HEK293 (cell line): ENCODE measurements around the gene MSMP.

ENCODE experiments used
- CTCF ChIA-PET: fragments of 350-600 bp; formaldehyde crosslinking; extraction: SDS; loops from one replicate; lab custom pipeline; 2021; ENCODE audit warnings: antibody characterized with exemption; lab: Yijun Ruan, JAX
- POLR2A ChIA-PET: fragments of 300-600 bp; formaldehyde crosslinking; extraction: SDS; loops from one replicate; lab custom pipeline; 2020; ENCODE audit warnings: antibody characterized with exemption, inconsistent platforms; lab: Yijun Ruan, JAX
- H3K27ac ChIP-seq: fragments of 200-500 bp; sonication (Bioruptor generic); 2 replicates; pipeline ENCODE4 v1.5.1; 2014; ENCODE audit warnings: low read depth, low read length, control low read depth, inconsistent platforms; ENCODE audit errors: extremely low read depth
- H3K36me3 ChIP-seq, 2 experiments: fragments of 200-500 bp in 1 of 2; sonication (Bioruptor generic) in 1 of 2; 1 replicate in 1 of 2; 2 replicates in 1 of 2; pipeline ENCODE4 v1.5.1; 2014 to 2017; ENCODE audit warnings: inconsistent platforms in 2 of 2, low read length in 2 of 2; ENCODE audit not compliant: control insufficient read depth in 2 of 2, insufficient read depth in 1 of 2
- H3K4me1 ChIP-seq: fragments of 200-500 bp; sonication (Bioruptor generic); 2 replicates; pipeline ENCODE4 v1.5.1; 2014; ENCODE audit warnings: mild to moderate bottlenecking, low read length, inconsistent platforms; ENCODE audit not compliant: control insufficient read depth, insufficient read depth
- H3K4me3 ChIP-seq: 2 replicates; pipeline ENCODE4 v1.5.1; 2011; ENCODE audit warnings: low read depth, mild to moderate bottlenecking, control low read depth, low read length, moderate library complexity
- H3K9me3 ChIP-seq: fragments of 200-500 bp; sonication (Bioruptor generic); 2 replicates; pipeline ENCODE4 v1.5.1; 2014; ENCODE audit warnings: low read depth, low read length, inconsistent platforms; ENCODE audit not compliant: control insufficient read depth, insufficient read depth
- AEBP2 ChIP-seq: fragments of 450-650 bp; formaldehyde crosslinking; IDR thresholded peaks from 2 replicates; pipeline ENCODE4 v1.5.1; 2016; ENCODE audit warnings: missing biosample characterization, missing genetic modification characterization, borderline replicate concordance
- GLI4 ChIP-seq: fragments of 450-650 bp; formaldehyde crosslinking; IDR thresholded peaks from 2 replicates; pipeline ENCODE4 v1.5.1; 2016; ENCODE audit warnings: missing biosample characterization, missing genetic modification characterization
- KLF1 ChIP-seq: fragments of 450-650 bp; formaldehyde crosslinking; IDR thresholded peaks from 2 replicates; pipeline ENCODE4 v1.5.1; 2016; ENCODE audit warnings: missing biosample characterization, missing genetic modification characterization
- KLF16 ChIP-seq: fragments of 450-650 bp; formaldehyde crosslinking; IDR thresholded peaks from 2 replicates; pipeline ENCODE4 v1.5.1; 2017; ENCODE audit warnings: missing biosample characterization, missing genetic modification characterization
- KLF8 ChIP-seq: fragments of 450-650 bp; formaldehyde crosslinking; IDR thresholded peaks from 2 replicates; pipeline ENCODE4 v1.5.1; 2016; ENCODE audit warnings: missing biosample characterization, missing genetic modification characterization
- KLF9 ChIP-seq: fragments of 450-650 bp; formaldehyde crosslinking; IDR thresholded peaks from 2 replicates; pipeline ENCODE4 v1.5.1; 2016; ENCODE audit warnings: missing biosample characterization, missing genetic modification characterization, low read depth
- MZF1 ChIP-seq: fragments of 450-650 bp; formaldehyde crosslinking; IDR thresholded peaks from 2 replicates; pipeline ENCODE4 v1.5.1; 2017; ENCODE audit warnings: missing biosample characterization, missing genetic modification characterization, borderline replicate concordance
- PATZ1 ChIP-seq: fragments of 450-650 bp; formaldehyde crosslinking; IDR thresholded peaks from 2 replicates; pipeline ENCODE4 v1.5.1; 2016; ENCODE audit warnings: missing biosample characterization, missing genetic modification characterization
- SALL2 ChIP-seq: fragments of 450-650 bp; formaldehyde crosslinking; IDR thresholded peaks from 2 replicates; pipeline ENCODE4 v1.5.0; 2017; ENCODE audit warnings: missing biosample characterization, mild to moderate bottlenecking, missing genetic modification characterization, borderline replicate concordance
- TCF7L2 ChIP-seq: IDR thresholded peaks from 2 replicates; pipeline ENCODE4 v1.6.1; 2011; ENCODE audit warnings: low read depth, mild to moderate bottlenecking, inconsistent platforms, low read length, moderate library complexity, borderline replicate concordance
- YY1 ChIP-seq: fragments of 450-650 bp; formaldehyde crosslinking; IDR thresholded peaks from 2 replicates; pipeline ENCODE4 v1.5.1; 2018; ENCODE audit warnings: missing biosample characterization, missing genetic modification characterization
- ZBTB20 ChIP-seq: fragments of 450-650 bp; formaldehyde crosslinking; IDR thresholded peaks from 2 replicates; pipeline ENCODE4 v1.5.1; 2016; ENCODE audit warnings: missing biosample characterization, missing genetic modification characterization
- ZBTB44 ChIP-seq: fragments of 450-650 bp; IDR thresholded peaks from 2 replicates; pipeline ENCODE4 v1.5.1; 2018; ENCODE audit warnings: missing biosample characterization, mild to moderate bottlenecking, missing genetic modification characterization
- ZNF157 ChIP-seq: fragments of 450-650 bp; formaldehyde crosslinking; IDR thresholded peaks from 2 replicates; pipeline ENCODE4 v1.5.1; 2016; ENCODE audit warnings: missing biosample characterization, missing genetic modification characterization
- ZNF169 ChIP-seq: fragments of 450-650 bp; formaldehyde crosslinking; IDR thresholded peaks from 2 replicates; pipeline ENCODE4 v1.5.1; 2016; ENCODE audit warnings: missing biosample characterization, missing genetic modification characterization
- ZNF223 ChIP-seq: fragments of 450-650 bp; formaldehyde crosslinking; IDR thresholded peaks from 2 replicates; pipeline ENCODE4 v1.5.1; 2016; ENCODE audit warnings: missing biosample characterization, missing genetic modification characterization
- ZNF280D ChIP-seq: fragments of 450-650 bp; formaldehyde crosslinking; IDR thresholded peaks from 2 replicates; pipeline ENCODE4 v1.5.1; 2016; ENCODE audit warnings: missing biosample characterization, missing genetic modification characterization
- ZNF560 ChIP-seq: fragments of 450-650 bp; formaldehyde crosslinking; IDR thresholded peaks from 2 replicates; pipeline ENCODE4 v1.5.1; 2017; ENCODE audit warnings: missing biosample characterization, missing genetic modification characterization, borderline replicate concordance
- ZNF623 ChIP-seq: fragments of 450-650 bp; formaldehyde crosslinking; IDR thresholded peaks from 2 replicates; pipeline ENCODE4 v1.5.1; 2016; ENCODE audit warnings: missing biosample characterization, missing genetic modification characterization
- ZNF777 ChIP-seq: fragments of 450-650 bp; formaldehyde crosslinking; IDR thresholded peaks from 2 replicates; pipeline ENCODE4 v1.5.1; 2017; ENCODE audit warnings: missing biosample characterization, missing genetic modification characterization, borderline replicate concordance
- ZNF792 ChIP-seq: fragments of 450-650 bp; formaldehyde crosslinking; IDR thresholded peaks from 2 replicates; pipeline ENCODE4 v1.5.1; 2016; ENCODE audit warnings: missing biosample characterization, missing genetic modification characterization
- ZNF843 ChIP-seq: fragments of 450-650 bp; formaldehyde crosslinking; IDR thresholded peaks from 2 replicates; pipeline ENCODE4 v1.5.1; 2016; ENCODE audit warnings: missing biosample characterization, missing genetic modification characterization

The MSMP gene

GRCh38 chr9:35750256-35750531, 3.9 kb downstream of the MSMP start:
- H3K36me3 ChIP-seq: peaks cover 5 to 68% of the 10 kb centered on the region in 2 experiments; a peak in 2 of 3 replicates
- H3K4me1 ChIP-seq: no peaks in the 10 kb centered on the region; the same call in 1 of the 2 replicates
- no peaks in the 10 kb centered on the region for H3K9me3 ChIP-seq
- CTCF ChIA-PET: interaction anchor here (0.8 to 1.9 kb wide), 5 partner anchors 12 to 19 kb away, joined by 3 to 5 read pairs (median 3); partner anchors contain the start of genes CREB3 and TLN1
- H3K4me3 ChIP-seq: peak overlapping the region; percentile 77; the same call in 1 of the 2 replicates
- TF ChIP-seq ZBTB44: no peak
- TF ChIP-seq ZNF280D: no peak
- no peak for TF ChIP-seq ZNF157 (tag by site-specific recombination)
- no peak for TF ChIP-seq ZNF777 (tag by site-specific recombination)
- no peak for TF ChIP-seq ZNF843 (tag by site-specific recombination)
- TF ChIP-seq TCF7L2: no peak
- TF ChIP-seq ZNF169 (tag by site-specific recombination): no peak
- no peak for TF ChIP-seq ZNF560 (tag by site-specific recombination)
- no peak for TF ChIP-seq AEBP2 (tag by site-specific recombination)
- no peak for TF ChIP-seq GLI4 (tag by site-specific recombination)
- no peak for TF ChIP-seq SALL2
- no peak for TF ChIP-seq ZNF623
- no peak for TF ChIP-seq ZNF792 (tag by site-specific recombination)
- H3K27ac ChIP-seq: no peak overlapping the region
- POLR2A ChIA-PET: interaction anchor here (0.7 to 6.2 kb wide), 6 partner anchors 9 to 157 kb away, joined by 3 to 73 read pairs (median 8); partner anchors contain the start of genes CCDC107, CREB3, RMRP and TLN1

GRCh38 chr9:35749515-35750255, 4.4 kb downstream of the MSMP start:
- Histone ChIP-seq H3K4me3 (peak overlapping the region; percentile 77), H3K27ac (peak overlapping the region; percentile 67), H3K36me3 (peaks cover 9 to 65% of the 10 kb centered on the region in 2 experiments; a peak in 2 of 3 replicates), H3K4me1 (no peaks in the 10 kb centered on the region; the same call in 1 of the 2 replicates), H3K9me3 (no peaks in the 10 kb centered on the region)
- ChIA-PET POLR2A (interaction anchor here (0.6 to 6.2 kb wide), 9 partner anchors 9 to 157 kb away, joined by 3 to 73 read pairs (median 8); partner anchors contain the start of genes CCDC107, CREB3, HINT2 and RMRP), CTCF (interaction anchor here (0.8 to 1.9 kb wide), 7 partner anchors 11 to 62 kb away, joined by 3 to 9 read pairs (median 3); partner anchors contain the start of genes CREB3, SPAG8 and TLN1)
- peak; percentile 54; the same call in 1 of the 2 replicates for TF ChIP-seq PATZ1 (tag by site-specific recombination)
- TF ChIP-seq KLF8 (tag by site-specific recombination): 0 out of 2 replicates have a peak, but pooled peaks have one; percentile 9
- peak; percentile 34; the same call in 1 of the 2 replicates for TF ChIP-seq YY1
- TF ChIP-seq ZNF223 (tag by site-specific recombination): no peak
- TF ChIP-seq ZBTB20 (tag by site-specific recombination): peak; percentile 42
- no peak for TF ChIP-seq MZF1 (tag by site-specific recombination)
- peak; percentile 44; the same call in 1 of the 2 replicates for TF ChIP-seq KLF1
- 0 out of 2 replicates have a peak, but pooled peaks have one; percentile 40 for TF ChIP-seq KLF16 (tag by site-specific recombination)
- TF ChIP-seq ZNF777 (tag by site-specific recombination): 0 out of 2 replicates have a peak, but pooled peaks have one; percentile 43
- 0 out of 2 replicates have a peak, but pooled peaks have one; percentile 22 for TF ChIP-seq KLF9 (tag by site-specific recombination)
